Umbilical cord (tissue), 2 donors: Measurements from ENCODE around the gene SNX5. TPM values are rescaled to one million over a fixed set of nuclear protein-coding genes. Genes with fewer than 3 reads are reported as not detected.

ENCODE experiments used
- DNase-seq: peaks from one replicate; pipeline ENCODE4 v3.0.0-alpha.2; 2015; ENCODE audit warnings: low spot score
- total RNA-seq: library from RNA; depleted of rRNA; stranded (reverse); fragments of >200 nt; gene quantifications from one replicate; pipeline ENCODE4 v1.2.3, GENCODE V29; 2014; ENCODE audit warnings: low replicate concordance; ENCODE audit not compliant: insufficient read depth

Gene SNX5
- total RNA-seq, result 118 TPM

DNA sequence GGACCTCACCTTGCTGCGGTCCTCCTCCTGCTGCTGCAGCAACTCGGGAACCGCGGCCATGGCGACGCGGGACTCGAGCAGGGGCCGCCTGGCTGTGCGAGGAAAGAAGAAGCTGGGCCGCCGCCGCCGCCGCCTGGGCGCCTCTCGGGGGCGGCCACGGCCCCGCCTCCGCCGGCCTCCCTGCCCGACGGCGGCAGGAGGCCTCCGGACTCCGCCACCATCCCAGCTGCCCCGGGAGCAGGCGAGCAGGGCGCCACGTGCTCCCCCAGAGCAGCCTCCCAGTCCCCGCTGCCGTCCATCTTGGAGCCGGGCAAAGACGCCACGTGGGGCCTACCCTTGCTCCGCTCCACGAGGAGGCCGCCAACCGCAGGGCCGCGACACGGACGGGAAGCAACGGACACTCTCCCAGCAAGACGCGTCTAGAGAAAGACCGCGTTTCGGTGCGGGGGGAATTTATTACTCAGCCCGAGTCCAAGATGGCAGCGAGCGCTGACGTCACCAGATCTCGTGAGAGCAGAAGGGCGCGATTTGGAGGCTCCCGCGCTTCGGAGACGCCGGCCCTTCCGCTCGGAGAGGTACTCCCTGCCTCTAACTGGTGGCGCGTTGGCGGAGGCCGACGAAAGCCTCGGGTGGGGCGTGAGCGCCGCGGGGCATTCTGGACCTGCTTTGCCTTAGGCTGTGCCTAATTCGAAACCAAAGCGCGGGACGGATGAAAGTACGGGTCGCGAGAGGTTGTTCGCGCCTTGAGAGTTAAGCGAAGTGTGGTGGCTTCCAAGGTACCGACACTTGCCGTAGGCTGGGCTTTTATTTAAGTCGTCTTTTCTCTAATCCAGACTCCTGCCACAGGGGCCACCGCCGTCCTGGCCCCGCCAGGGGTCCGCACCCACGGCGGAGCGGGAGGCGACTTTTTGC is at the start of gene SNX5, which contains the start of gene MGME1:
TSS of gene SNX5 (minus strand) at position 429 of the 912 bp plus-strand sequence. CDS start at position 60, 369 bp downstream.
TSS of gene MGME1 (plus strand) at position 653 of the 912 bp plus-strand sequence. CDS start 842 bp downstream, outside the sequence.
- DNase-seq, result peak; percentile 100

DNA sequence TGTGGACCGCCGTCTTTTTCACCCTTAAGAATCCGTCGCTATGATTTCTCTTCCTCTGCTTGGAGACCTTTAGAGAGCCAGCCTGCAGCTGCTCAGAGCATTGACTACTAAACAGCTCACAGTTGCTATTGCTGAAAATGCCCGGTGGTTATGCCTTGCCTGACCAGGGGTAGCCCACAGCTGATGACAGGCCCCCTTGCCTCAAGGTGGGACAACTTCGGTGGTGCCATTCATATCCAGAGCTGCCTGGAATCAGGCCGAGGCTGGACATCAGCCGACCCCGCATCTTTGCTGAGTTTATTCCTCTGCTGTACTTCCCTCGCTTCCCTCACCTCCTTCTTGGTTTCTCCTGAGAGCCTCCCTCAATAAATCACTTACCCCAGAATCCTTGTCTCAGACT is 49.5 kb upstream of the SNX5 start:
- DNase-seq, result no peak

DNA sequence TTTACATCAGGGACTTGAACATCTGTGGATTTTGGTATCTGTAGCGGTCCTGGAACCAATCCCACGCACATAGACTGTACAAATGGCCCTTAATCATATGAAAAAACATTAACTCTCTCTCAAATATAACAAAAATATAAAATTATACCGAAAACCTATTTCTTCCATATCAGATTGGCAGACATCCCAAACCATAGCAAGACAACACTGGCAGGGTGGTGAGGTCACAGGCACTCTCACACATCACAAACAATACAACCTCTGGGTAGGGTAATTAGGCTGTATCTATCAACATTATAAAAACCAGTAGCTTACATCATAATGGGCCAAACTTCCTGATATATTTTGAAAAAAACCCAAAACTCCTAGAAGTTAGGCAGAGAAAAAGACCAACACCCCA is 48.2 kb upstream of the SNX5 start:
- DNase-seq, result no peak

DNA sequence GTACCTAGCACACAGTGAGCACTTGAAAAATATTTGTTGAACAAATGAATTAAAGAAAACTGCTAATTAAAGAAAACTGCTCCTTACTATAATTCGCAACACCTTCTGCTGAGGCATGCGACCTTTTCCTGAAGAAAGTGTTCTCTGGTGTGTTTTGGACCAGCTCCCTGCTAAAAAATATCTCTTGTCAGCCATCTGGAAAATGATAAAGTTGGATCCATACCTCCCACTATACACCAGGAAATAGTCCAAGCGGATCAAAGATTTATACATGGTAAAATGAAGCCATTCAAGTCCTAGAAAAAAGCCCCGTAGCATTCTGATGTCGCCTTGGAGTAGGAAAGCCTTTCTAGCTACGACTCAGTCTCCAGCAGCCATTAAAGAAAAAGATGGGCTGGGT is 45.8 kb upstream of the SNX5 start:
- DNase-seq, result no peak

DNA sequence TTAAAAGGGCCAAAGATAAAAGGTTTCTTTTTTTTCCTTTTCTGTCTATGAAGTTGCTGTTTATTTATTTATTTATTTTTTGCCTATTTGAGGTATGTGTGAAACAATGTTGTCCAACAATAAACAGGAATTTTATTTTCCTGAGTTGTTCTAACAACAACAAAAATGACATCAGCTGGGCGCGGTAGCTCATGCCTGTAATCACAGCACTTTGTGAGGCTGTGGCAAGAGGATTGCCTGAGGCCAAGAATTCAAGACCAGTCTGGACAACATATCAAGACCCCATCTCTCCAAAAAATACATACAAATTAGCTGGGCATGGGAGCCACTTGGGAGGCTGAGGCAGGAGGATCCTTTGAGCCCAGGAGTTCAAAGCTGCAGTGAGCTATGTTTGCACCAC is 44.3 kb upstream of the SNX5 start:
- DNase-seq, result no peak

DNA sequence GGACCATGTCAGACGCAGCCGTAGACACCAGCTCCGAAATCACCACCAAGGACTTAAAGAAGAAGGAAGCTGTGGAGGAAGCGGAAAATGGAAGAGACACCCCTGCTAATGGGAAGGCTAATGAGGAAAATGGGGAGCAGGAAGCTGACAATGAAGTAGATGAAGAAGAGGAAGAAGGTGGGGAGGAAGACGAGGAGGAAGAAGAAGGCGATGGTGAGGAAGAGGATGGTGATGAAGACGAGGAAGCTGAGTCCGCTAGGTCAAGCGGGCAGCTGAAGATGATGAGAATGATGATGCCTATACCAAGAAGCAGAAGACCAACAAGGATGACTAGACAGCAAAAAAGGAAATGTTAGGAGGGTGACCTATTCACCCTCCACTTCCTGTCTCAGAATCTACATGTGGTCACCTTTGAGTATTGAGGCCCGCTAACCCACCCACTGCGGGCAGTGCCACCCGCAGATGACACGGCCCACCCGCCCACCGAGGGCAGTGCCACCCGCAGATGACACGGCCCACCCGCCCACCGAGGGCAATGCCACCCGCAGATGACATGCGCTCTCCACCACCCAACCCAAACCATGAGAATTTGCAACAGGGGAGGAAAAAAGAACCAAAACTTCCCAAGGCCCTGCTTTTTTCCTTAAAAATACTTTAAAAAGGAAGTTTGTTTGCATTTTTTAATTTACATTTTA is 43.5 kb upstream of the SNX5 start:
- DNase-seq, result no peak

DNA sequence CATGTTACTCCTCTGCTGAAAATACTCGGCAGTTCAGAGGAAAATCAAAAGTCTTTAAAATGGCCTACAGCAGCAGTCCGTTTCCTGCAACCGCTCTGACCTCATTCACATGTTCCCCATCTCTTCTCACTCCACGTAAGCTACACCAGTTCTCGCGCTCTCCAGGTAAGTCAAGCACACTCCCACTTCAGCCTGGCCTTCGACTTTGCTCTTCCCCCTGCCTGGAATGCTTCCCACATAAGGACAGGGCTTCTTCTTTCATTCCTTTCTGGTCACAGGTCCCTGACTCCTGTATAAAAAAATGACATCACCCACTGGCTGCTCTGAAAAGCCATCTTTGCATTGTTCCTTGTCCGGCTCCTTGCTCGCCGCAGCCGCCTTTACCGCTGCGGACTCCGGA is 42.9 kb upstream of the SNX5 start:
- no peak for DNase-seq

DNA sequence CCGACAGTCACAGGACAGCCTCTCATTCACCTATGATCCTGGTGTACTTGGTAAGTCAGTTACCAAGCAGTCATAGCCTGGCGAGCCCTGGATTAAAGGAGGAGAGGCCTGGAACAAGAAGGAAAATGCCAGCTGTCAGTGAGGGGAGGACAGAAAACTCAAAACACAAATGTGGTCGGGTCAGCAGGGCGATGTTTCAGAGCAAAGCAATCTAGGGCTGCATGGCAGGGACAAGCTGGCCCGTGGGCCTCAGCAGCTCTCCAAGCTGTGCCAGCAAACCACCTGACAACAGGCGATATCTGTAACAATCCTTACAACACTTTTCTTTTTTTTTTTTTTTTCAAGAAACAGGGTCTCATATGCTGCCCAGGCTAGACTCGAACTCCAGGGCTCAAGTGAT is 40.5 kb upstream of the SNX5 start:
- no peak for DNase-seq

DNA sequence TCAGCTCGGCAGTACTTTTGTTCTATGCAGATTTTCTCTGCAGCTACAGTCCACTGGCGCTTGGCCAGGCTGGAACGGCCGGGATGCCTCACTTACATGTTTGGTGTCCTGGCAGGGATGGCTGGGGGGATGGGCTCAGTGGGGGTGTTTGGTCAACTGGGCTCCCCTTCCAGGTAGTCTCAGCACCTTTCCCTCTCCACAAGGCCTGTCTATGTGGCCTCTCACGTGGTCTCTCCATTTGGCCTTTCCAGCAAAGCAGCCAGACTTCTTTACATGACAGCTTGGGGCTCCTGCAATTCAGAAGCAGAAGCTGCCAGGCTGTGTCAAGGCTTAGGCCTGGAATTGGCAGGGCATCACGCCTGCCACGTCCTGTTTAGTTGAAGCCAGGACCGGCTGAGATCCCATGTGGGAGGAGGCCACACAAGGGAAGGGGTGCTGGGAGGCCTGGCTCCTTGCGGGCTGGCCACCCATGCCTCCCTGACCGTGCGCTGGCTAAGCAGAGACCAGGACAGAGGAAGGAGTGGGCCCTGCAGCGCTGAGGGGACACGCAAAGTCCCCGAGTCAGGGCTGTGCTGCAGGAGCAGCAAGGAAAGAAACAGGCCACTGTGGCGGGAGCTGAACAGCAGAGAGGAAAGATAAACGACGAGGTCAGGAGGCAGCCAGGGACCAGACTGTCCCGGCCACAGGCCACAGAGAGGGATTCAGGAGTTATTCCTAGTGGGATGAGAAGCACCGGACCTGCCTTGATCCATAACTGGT is 39.1 kb upstream of the SNX5 start:
- DNase-seq, result peak; percentile 53

DNA sequence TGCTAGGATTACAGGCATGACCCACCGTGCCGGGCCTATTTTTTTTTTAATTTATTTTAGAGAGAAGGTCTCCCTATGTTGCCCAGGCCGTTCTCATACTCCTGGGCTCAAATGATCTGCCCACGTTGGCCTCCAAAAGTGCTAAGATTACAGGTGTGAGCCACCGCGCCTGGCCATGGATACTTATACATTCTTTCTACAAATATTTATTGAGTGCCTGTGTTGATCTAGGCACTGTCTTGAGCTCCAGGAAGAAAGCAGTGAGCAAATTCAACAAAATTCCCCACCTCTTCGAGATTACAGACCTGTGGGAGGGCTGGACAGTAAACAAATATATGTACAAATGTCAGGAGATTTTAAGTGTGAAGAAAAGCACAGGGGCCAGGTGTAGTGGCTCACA is 38.1 kb upstream of the SNX5 start:
- DNase-seq, result no peak

DNA sequence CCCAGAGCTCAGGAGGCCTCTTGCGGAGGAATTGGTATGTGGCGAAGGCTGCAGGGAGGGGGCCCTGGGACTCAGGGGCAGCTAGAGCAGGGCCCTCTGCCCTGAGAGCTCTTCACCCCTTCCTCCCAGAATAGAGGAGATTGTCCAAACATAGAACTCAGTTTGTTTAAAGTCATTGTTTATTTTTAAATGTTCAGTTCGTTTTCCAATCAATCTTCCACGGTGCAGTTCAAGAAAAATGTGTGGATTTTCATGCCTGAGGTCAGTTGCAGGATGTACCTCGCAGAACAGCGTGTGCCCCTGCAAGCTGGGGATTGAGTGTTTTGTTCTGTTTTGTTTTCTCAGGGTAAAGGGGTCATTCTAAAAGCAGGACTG is 37.4 kb upstream of the SNX5 start:
- no peak for DNase-seq

DNA sequence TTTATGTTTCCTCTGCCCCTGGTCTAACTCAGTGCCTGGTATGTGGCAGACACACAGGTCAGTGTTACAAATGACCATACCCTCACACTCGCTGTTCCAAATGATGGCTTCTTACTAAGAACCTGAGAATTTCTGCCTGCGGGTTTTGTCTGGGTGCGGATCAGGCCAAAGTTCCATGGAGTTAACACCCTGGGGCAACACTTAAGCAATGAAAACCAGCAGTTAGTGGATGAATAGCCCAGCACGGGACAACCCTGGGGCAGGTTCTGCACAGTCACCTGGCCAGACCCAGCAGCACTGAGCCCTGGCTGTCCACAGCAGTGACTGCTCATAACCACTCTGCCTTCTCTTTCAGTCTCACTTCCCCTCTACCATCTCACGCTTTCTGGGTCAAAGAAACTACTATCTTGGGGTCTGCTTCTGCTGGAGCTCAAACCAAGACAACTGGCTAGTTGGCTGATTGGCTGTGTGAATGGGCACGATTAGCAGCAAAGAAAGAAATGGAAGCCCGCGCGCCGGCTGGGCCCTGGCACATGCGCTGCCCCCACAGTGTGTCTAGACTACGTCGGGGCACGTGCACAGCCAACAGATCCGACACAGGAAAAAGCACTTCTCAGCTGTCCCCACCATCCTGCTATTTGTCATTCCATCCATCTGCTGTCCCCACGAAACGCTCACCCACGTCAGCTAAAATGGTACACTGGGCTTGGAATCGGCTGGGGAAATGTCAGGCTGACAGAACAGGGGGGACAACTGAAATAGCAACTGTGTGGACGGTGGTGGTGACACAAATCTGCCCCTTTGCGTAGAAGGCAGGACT is 36.8 kb upstream of the SNX5 start:
- no peak for DNase-seq

DNA sequence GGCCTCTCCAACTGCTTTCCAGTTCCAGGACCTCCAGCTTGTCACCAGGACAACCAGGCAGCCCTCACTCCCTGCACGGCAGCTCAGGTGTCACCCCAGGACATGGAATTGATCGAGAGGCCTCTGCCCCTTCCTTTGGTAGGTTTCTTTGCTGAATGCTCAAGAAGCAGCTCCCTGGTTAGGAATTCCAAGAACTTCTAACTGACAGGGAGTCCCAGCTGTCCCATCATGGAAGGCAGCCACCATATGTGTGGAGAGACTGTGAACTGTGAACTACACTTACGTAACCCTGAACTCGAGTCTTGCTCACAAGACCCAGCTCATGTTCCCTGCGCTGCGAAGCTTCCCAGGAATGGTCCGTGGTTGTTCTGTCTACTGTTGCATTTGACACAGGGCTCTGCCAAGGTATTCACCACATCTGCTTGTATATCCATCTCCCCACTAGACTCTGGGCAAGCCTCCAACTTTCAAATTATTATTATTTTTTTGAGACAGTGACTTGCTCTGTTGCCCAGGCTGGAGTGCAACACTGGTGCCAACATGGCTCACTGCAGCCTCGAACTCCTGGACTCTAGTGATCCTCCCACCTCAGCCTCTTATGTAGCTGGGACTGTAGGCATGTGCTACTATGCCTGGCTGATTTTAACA is 35.9 kb upstream of the SNX5 start:
- DNase-seq, result no peak

DNA sequence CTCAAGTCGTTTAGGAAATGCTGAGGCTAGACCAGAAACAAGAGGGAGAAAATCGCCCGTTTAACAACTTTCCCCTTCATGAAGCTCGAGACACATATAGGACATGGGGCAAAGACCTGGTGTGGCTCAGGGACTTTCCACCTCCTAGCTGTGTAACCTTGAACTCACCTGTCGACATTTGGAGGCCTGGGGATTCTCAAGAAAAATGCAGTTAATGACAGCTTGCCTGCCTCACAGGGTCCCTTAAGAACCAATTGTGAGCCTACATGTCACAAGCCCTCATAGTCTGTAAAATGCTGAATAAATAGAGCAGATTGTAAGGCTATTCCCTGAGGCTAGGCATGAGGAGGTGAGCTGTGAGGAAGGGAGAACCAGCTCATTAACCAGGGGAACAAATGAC is 35.3 kb upstream of the SNX5 start:
- DNase-seq, result no peak

DNA sequence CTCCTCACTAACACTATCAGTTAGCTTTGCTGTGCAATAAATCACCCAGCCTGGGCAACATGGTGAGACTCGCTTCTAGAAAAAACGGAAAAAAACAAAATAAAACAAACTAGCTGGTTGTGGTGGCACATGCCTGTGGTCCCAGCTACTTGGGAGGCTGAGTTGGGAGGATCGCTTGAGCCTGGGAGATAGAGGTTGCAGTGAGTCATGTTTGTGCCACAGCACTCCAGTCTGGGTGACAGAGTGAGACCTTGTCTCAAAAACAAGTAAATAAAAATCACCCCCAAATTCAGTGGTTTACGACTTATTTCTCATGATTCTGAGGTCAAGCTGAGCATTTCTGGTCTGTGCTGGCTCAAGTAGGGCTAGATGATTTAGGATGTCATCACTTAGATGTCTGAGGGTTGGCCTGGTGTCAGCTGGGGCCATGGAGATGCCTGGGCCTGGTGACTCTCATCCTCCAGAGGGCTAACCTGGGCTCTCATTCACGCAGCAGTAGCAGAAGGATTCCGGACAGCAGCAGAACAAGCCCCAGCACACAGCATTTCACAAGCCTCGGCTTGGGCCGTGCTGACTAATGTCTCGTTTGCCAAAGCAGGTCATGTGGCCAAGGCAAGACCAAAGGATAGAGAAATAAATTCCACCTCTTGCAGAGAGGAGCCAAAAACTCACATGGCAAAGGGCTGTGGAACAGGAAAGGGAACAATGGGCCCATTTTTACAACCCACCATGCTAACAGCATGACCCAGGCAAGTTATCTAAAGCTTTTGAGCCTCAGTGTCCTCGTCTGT is 32.7 kb upstream of the SNX5 start:
- DNase-seq, result no peak

DNA sequence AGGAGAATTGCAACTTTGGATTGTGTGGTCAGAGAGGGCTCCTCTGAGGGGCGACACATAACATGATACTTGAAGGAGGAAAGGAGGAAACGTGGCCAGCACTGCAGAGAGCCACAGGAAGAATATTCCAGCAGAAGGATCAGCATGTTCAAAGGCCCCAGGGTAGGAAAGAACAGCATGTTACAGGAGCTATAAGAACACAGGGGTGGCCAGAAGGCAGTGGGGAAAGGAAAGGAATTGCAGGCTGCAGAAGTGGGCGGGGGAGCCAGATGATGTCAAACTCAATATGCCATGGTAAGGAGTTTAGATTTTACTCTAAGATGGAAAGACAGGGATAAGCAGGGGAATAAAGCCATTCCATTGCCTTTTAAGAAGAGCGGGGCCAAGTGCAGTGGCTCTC is 31.0 kb upstream of the SNX5 start:
- no peak for DNase-seq

DNA sequence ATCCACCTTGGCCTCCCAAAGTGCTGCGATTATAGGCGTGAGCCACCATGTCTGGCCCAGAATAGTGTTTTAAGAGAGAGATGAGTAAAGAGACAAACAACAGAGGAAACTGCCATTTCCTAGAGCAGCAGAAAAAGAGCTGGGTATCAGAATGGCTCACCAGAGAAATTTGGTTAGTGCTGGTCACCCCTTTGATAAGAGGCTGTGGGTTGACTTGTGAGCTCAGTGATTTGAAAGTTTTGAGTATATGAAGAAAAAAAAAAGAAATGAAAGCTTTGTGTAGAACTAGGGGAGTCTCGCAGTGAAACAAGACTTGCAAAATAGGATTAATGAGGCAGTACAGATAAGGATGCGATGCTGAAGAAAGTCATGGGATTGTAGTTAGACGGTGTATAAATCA is 29.9 kb upstream of the SNX5 start:
- DNase-seq, result no peak

DNA sequence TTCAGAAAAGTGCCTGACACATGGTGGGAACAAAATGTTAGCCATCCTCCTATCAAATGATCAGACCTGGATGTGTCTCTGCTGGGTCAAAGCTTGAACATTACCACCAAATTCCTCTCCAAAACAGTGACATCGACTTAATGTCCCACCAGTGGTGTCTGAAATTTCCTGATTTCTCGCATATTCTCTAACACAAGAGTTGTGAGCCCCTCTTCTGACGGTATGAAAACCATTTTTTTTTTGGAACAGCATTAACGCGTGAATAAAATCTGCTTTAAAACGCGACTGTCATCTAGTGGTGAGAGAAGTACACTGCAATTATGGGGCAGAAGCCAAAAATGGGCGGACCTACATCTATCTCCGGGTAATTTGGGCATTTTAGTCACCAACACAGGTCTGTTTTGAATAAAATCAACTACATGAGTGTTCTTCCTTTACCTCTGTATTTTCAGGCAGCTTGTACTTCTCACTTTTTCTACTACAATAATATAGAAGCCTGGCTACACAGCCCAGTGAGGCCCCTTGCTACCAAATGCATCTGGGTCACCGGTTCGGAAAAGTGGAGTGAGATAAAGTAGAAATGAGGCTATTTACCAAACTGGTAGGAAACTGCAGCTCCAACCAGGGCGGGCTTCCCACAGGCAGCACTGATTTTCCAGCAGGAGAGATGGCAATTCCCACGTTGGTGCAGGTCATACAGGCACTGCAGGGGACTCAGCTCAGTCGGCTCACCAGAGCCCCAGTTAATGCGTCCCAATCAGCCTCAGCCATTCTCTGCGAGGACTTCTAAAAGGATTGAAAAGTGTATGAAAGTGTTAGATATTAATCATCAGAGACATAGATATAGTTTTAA is 27.6 kb upstream of the SNX5 start:
- peak; percentile 70 for DNase-seq

DNA sequence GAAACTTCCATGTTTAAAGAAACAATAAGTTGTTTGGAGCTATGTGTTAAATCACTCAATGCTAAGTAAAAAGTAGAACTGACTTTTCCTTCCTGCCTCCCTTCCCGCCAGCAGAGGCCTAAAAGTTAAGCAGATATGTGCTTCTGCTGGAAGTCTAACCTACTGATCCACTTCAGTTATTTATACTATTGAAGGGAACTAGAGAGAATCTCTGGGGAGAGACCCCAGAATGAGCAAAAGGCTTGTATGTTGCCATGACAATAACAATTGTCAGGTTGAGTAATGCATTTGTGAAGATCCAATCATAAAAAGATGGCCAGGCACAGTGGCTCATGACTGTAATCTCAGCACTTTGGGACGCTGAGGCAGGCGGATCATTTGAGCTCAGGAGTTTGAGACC is 25.0 kb upstream of the SNX5 start:
- DNase-seq, result no peak
